ENCODE results near the gene SLC24A5. TPM values are rescaled to one million over a fixed set of nuclear protein-coding genes. Genes with fewer than 3 reads are reported as not detected.

Gene SLC24A5
- total RNA-seq, result not detected in 2 replicates

GRCh38 chr15:48120745-48121144 is at the start of gene SLC24A5:
TSS of gene SLC24A5 (plus strand) at chr15:48120990. CDS start at chr15:48121045, 55 bp downstream.

GRCh38 chr15:48177766-48178647 is 57.2 kb downstream of the SLC24A5 start, which contains the start of gene MYEF2:
TSS of gene MYEF2 (minus strand) at chr15:48178295. CDS start at chr15:48178237, 58 bp downstream.

GRCh38 chr15:48191574-48192225 is 70.9 kb downstream of the SLC24A5 start, which contains the start of gene CTXN2:
TSS of gene CTXN2 (plus strand) at chr15:48191665. CDS start at chr15:48201301, 9,636 bp downstream.

Other genes with a start within 250 kb of the SLC24A5 start
- 1.3 and 7.3 TPM in 2 replicates for gene MYEF2, start 57.3 kb downstream of the SLC24A5 start, total RNA-seq
- gene CTXN2, start 70.7 kb downstream of the SLC24A5 start, total RNA-seq, result not detected in 2 replicates
- not detected in 2 replicates for gene SLC12A1, start 85.3 kb downstream of the SLC24A5 start, total RNA-seq
- 57.6 and 93.7 TPM in 2 replicates for gene DUT, start 210.4 kb downstream of the SLC24A5 start, total RNA-seq